ENCODE data around the gene EPB41. TPM values are rescaled to one million over a fixed set of nuclear protein-coding genes. Genes with fewer than 3 reads are reported as not detected.
A peak's percentile ranks its signal among the peaks of the same experiment; 100 is the strongest.
"Not testable (repeated sequence)": the region's sequence is repeated elsewhere in the genome, so short reads cannot be mapped to it uniquely, and the experiment has no call there.

The EPB41 gene
- polyA plus RNA-seq (ENCODE audit: low read depth in 6 of 6), result 10 to 100 TPM; 46.6 to 72.0 (median 62.5) TPM

DNA sequence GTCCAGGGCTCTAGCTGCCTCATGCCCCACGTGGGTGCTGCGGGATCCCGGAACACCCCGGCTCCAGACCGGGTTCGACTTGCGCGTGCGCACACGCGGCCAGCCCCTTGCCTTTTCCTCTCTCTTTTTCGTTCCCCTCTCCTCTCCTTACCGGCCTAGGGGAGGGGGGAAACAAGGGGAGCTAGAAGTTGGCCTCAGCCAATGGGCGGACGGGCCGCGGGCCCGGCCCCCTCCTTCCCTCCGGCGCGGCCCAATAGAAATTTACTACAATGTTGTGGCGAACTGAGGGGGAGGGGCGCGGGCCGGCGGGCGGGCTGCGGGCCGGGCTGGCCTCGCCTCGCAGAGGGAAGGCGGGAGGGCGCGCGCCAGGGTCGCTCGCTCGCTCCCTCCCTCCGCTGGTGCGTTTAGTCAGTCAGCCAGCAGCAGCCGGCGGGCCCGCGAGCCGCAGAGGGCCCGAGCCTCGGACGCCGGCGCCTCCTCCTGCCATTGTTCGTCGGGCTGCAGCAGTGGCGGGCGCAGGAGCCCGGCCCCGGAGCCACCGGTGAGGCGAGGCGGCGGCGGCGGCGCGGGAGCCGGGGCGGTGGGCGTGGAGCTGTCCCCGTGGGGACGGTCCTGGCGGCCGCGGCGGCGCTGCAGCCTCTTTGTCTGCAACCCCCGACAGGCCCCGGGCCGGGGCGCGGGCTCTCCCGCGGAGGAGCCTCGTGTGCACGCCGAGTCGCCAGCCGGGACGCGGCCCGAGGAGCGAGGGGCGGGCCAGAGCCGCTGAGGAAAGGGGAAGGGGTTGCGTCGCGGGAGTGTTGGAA lies at the start of gene EPB41:
Gene EPB41 (plus strand): TSS at position 342 of the 803 bp plus-strand sequence. CDS start 72,869 bp downstream, outside the sequence.
- ATAC-seq (ENCODE audit: low read depth in 2 of 2) (peak; percentile 87 to 88), DNase-seq (peak; percentile 91)
- H3K27me3 Mint-ChIP-seq, result no peaks in the 10 kb centered on the region
- peak within 1 kb of the TSS; percentile 78 to 96 (median 88) for H3K27ac Mint-ChIP-seq
- H3K9me3 Mint-ChIP-seq, result no peaks in the 10 kb centered on the region
- H3K36me3 Mint-ChIP-seq, result no peaks in the 10 kb centered on the region
- H3K4me1 Mint-ChIP-seq, result peaks cover 31 to 57% (median 52%) of the 10 kb centered on the region in 3 donors
- H3K4me3 Mint-ChIP-seq, result peak within 1 kb of the TSS; percentile 86 to 99 (median 97)

DNA sequence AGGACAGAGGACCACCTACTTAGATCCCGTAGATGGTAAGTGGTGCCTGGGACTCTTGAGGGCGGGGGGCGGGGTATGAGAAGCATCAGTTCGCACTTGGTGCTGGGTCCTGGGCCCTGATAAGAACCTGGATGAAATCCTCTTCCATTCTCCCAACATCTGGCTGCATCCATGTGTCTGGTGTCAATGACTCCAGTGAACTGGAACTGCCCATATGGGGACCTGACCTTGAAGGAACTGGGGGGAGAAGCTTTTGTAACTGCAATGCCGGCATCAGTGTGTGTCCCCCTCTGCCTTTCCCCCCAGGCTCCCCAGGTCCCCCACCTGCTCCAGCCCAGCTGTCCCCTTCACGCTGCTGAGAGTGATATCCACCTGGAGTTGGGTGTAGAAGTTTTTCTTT lies 49.7 kb upstream of the EPB41 start:
- peaks cover 0 to 2% (median 0%) of the 10 kb centered on the region in 7 donors for H3K9me3 Mint-ChIP-seq
- DNase-seq (no peak), ATAC-seq (ENCODE audit: low read depth in 2 of 2) (no peak)
- H3K27ac Mint-ChIP-seq, result no peak overlapping the region
- no peaks in the 10 kb centered on the region for H3K4me1 Mint-ChIP-seq
- H3K27me3 Mint-ChIP-seq, result peaks cover 0 to 37% (median 27%) of the 10 kb centered on the region in 3 donors
- no peak overlapping the region for H3K4me3 Mint-ChIP-seq
- no peaks in the 10 kb centered on the region for H3K36me3 Mint-ChIP-seq

DNA sequence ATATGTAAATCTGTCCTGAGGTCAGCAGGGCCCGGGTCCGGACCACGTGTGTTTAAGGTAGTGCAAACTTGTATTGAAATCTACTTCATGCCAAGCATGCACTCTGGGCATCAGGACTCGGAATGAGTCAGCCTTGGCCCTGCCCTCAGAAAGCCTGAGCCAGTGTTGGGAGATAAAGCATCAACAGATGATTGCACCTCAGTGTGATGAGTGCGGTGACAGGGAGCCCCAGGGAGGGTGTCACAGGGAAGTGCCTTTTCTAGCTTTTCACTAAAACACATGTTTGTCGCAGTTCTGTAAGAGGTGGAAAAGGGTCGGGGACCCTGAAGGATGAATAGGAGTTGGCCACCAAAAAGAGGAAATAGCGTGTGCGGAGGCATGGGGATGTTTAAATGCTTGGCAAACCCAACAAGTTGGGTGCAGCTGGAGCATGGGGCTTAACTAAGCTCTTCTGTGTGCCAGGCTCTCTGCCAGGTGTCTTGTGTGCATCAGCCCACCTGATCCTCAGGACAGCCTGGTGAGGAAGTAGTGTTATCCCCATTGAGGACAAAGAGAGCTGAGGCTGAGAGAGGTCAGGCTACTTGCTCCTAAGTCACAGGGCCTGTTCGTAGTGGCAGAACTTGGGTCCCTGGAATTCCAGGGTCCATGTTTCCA lies 48.2 kb upstream of the EPB41 start:
- Mint-ChIP-seq H3K4me1 (no peaks in the 10 kb centered on the region), H3K36me3 (no peaks in the 10 kb centered on the region), H3K27me3 (peaks cover 0 to 41% (median 31%) of the 10 kb centered on the region in 3 donors), H3K27ac (no peak overlapping the region), H3K9me3 (peaks cover 0 to 2% (median 0%) of the 10 kb centered on the region in 7 donors), H3K4me3 (peak overlapping the region in 1 of 8 donors; percentile 11)
- ATAC-seq (ENCODE audit: low read depth in 2 of 2) (no peak), DNase-seq (no peak)

DNA sequence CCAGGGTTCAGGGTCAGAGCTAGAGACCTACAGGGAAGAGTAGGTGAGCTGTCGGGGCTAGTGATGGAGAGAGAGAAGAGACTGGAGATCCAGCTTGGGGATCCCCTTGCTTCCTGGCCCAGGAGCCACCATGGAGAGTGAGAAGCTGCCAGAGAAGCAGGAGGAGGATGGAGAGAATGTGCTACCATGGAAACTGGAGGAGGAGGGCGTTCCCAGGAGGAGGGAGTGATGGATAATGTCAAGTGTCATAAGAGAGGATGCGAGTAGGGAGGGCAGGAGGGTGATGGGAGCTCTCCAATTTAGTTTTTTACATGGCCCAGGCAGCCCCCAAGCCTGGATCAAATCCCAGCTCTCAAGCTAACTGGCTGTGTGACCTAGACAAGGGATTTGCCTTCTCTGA lies 46.5 kb upstream of the EPB41 start:
- Mint-ChIP-seq H3K9me3 (peaks cover 0 to 2% (median 0%) of the 10 kb centered on the region in 7 donors), H3K27me3 (peaks cover 0 to 53% (median 37%) of the 10 kb centered on the region in 3 donors), H3K36me3 (no peaks in the 10 kb centered on the region), H3K4me1 (no peaks in the 10 kb centered on the region), H3K27ac (peak overlapping the region in 1 of 6 donors; percentile 22), H3K4me3 (no peak overlapping the region)
- ATAC-seq (ENCODE audit: low read depth in 2 of 2) (no peak), DNase-seq (no peak)

DNA sequence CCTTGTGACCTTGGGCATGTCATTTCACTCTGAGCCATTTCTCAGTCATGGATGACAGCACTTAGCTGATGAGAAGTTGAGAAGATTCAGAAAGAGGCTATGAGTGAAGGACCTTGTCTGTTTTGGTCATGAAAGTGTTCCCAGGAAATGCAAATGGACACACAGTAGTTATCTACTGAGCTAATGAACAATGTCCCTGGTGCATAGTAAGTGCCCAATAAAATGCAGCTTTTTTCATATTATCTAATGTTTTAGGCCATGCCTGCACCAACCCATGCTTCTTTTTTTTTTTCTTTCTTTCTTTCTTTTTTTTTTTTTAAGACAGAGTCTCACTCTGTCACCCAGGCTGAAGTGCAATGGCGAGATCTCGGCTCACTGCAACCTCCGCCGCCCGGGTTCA lies 44.4 kb upstream of the EPB41 start:
- DNase-seq (no peak), ATAC-seq (ENCODE audit: low read depth in 2 of 2) (no peak)
- H3K27me3 Mint-ChIP-seq, result peaks cover 0 to 50% (median 42%) of the 10 kb centered on the region in 3 donors
- no peak overlapping the region for H3K27ac Mint-ChIP-seq
- no peak overlapping the region for H3K4me3 Mint-ChIP-seq
- H3K36me3 Mint-ChIP-seq, result no peaks in the 10 kb centered on the region
- H3K4me1 Mint-ChIP-seq, result no peaks in the 10 kb centered on the region
- H3K9me3 Mint-ChIP-seq, result peaks cover 0 to 2% (median 0%) of the 10 kb centered on the region in 7 donors

DNA sequence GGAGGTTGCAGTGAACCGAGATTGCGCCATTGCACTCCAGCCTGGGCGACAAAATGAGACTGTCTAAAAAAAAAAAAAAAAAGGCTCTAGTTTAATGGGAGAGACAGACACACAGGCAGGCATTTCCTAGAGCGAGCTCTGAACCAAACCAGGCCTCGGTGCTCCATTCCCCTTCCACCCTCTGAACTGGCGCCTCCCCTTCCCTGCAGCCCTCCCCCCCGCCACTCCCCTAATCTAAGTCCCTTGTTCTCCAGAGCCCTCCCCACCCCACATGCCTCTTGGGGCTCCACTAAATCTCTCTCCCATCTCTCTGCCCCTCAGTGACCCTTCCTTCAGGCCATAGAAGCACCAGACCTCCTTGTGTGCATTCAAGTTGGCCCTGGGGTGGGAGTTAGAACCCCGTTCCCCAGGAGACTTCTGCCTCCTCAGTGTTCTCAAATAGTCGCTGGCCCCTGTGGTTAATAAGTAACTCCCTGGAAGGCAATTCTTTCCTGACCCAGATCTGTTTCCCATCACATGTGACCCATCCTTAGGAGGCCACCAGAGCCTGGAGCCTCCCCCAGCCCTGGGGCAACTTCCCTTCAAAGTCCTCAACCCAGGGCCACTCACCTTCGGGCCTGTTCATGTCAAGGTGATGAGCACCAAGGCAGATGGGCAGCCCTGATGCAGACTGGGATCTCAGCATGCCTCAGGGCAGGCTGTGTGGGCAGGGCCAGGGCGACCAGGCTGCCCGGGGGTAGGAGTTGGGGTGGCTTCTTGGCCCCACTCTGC lies 42.6 kb upstream of the EPB41 start:
- no peak overlapping the region for H3K4me3 Mint-ChIP-seq
- no peaks in the 10 kb centered on the region for H3K9me3 Mint-ChIP-seq
- H3K36me3 Mint-ChIP-seq, result no peaks in the 10 kb centered on the region
- peaks cover 0 to 33% (median 32%) of the 10 kb centered on the region in 3 donors for H3K27me3 Mint-ChIP-seq
- DNase-seq (no peak), ATAC-seq (ENCODE audit: low read depth in 2 of 2) (no peak)
- peak overlapping the region in 1 of 6 donors; percentile 80 for H3K27ac Mint-ChIP-seq
- no peaks in the 10 kb centered on the region for H3K4me1 Mint-ChIP-seq

DNA sequence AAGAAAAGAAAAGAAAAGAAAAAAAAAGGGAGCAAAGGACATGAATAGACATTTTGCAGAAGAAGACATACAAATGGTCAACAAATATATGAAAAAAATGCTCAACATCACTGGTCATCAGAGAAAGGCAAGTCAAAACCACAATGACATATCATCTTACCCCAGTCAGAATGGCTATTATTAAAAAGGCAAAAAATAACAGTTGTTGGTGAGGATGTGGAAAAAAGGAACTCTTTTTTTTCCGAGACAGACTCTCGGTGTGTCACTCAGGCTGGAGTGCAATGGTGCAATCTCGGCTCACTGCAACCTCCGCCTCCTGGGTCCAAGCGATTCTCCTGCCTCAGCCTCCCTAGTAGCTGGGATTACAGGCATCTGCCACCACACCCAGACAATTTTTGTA lies 39.2 kb upstream of the EPB41 start:
- peaks cover 0 to 14% (median 12%) of the 10 kb centered on the region in 3 donors for H3K27me3 Mint-ChIP-seq
- ATAC-seq (ENCODE audit: low read depth in 2 of 2); DNase-seq; H3K4me1 Mint-ChIP-seq; H3K9me3 Mint-ChIP-seq; H3K27ac Mint-ChIP-seq; H3K4me3 Mint-ChIP-seq; H3K36me3 Mint-ChIP-seq: not testable (repeated sequence)

DNA sequence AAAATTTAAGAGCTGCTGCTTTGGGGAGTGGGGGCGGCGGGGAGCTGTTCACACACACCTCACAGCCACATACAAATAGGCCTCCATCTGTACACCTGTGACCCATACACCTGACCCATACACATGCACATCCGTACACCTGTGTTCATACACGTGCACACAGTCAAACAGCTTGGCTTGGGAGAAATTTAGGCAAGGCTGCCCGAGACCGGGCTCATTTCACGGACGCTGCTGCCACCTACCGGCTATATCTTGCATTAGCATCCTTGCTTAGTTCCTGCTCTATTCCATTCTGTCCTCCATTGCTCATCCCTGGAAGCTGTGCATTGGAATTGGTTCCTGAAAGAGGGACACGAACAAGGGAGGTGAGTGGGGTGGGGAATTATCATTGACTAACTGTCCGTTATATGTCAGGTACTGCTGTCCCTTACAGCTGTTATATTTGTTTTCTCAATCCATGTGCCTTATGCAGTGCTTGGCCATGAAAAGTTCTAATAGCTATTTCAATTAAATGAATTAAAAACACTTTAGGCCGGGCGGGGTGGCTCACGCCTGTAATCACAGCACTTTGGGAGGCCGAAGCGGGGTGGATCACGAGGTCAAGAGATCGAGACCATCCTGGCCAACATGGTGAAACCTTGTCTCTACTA lies 37.1 kb upstream of the EPB41 start:
- no peaks in the 10 kb centered on the region for H3K36me3 Mint-ChIP-seq
- H3K27ac Mint-ChIP-seq, result peak overlapping the region in 2 of 6 donors; percentile 26 to 37
- no peak overlapping the region for H3K4me3 Mint-ChIP-seq
- H3K27me3 Mint-ChIP-seq, result peaks cover 0 to 10% (median 4%) of the 10 kb centered on the region in 3 donors
- peak; percentile 72 to 76 for ATAC-seq (ENCODE audit: low read depth in 2 of 2)
- no peaks in the 10 kb centered on the region for H3K9me3 Mint-ChIP-seq
- peaks cover 4 to 6% (median 6%) of the 10 kb centered on the region in 3 donors for H3K4me1 Mint-ChIP-seq
- peak; percentile 65 for DNase-seq

DNA sequence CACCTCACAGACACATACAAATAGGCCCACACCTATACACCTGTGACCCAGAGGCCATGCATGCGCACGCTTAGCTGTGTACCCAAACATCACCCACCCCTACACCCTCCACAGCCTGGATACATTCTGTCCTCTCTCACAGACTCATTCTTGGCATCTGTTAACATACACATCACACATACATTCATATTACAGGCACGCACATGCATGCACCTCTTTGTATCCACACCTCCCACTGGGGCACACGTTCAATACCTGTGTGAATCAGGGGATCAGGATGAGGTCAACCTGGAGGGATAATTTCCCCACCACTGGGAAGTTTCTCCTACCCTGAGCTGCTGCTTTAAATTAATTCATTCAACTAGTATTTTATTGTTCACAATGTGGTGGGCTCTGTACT lies 35.6 kb upstream of the EPB41 start:
- DNase-seq, result no peak
- Mint-ChIP-seq H3K36me3 (no peaks in the 10 kb centered on the region), H3K4me1 (peaks cover 10 to 17% (median 14%) of the 10 kb centered on the region in 3 donors), H3K4me3 (no peak overlapping the region), H3K27ac (no peak overlapping the region), H3K9me3 (no peaks in the 10 kb centered on the region), H3K27me3 (peaks cover 0 to 2% (median 0%) of the 10 kb centered on the region in 3 donors)
- no peak for ATAC-seq (ENCODE audit: low read depth in 2 of 2)

DNA sequence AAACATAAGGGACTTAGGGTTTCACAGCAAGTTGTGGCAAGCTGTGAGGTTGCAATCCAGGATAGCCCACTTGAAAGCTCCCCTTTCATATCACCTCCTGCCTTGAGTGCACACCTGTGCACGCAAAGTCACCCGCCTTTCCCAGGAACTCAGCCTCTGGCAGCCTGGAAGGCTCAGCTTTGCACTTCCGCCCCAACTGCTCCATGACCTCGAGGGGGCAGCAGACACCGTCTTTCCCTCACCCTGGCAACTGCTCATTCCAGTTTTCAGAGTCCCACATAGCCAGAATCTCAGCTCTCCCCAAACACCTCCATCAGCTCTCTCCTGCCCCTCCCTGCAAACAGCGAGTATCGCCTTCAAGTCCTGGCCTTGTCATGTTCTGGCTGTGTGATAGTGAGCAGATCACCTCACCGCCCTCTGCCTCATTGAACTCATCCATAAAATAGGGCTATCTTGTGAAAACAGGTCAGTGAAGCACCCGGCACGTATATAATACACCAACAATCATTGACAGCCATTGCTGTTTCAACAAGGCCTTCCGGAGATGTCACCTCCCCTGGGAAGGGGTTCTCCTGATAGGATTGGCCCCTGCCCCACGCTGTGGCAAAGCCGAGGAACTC lies 32.2 kb upstream of the EPB41 start:
- ATAC-seq (ENCODE audit: low read depth in 2 of 2) (peak; percentile 4 to 14), DNase-seq (peak; percentile 71)
- H3K9me3 Mint-ChIP-seq, result no peaks in the 10 kb centered on the region
- peak overlapping the region in 1 of 6 donors; percentile 73 for H3K27ac Mint-ChIP-seq
- peak overlapping the region in 2 of 8 donors; percentile 13 to 19 for H3K4me3 Mint-ChIP-seq
- peaks cover 37 to 49% (median 44%) of the 10 kb centered on the region in 3 donors for H3K4me1 Mint-ChIP-seq
- no peaks in the 10 kb centered on the region for H3K27me3 Mint-ChIP-seq
- no peaks in the 10 kb centered on the region for H3K36me3 Mint-ChIP-seq

DNA sequence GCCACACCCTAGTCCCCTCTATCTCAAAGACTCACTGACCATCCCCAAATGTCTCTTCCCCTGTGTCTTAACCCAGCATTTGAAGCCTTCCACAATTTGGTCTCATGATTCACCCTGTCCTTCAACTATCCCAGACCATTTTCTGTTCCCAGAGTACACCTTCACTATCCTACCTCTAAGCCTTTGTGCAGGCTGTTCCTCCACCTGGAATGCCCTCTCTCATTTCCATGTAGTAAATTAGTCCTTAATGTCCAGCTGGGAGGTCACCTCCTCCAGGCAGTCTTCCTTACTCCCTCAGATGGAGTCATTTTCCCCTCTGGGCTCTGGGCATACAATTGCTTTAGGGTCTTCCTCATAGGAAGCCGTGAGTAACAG lies 31.1 kb upstream of the EPB41 start:
- no peaks in the 10 kb centered on the region for H3K9me3 Mint-ChIP-seq
- H3K27ac Mint-ChIP-seq, result peak overlapping the region in 1 of 6 donors; percentile 70
- H3K4me1 Mint-ChIP-seq, result peaks cover 42 to 56% (median 50%) of the 10 kb centered on the region in 3 donors
- DNase-seq (no peak), ATAC-seq (ENCODE audit: low read depth in 2 of 2) (no peak)
- peak overlapping the region in 1 of 8 donors; percentile 64 for H3K4me3 Mint-ChIP-seq
- no peaks in the 10 kb centered on the region for H3K36me3 Mint-ChIP-seq
- H3K27me3 Mint-ChIP-seq, result no peaks in the 10 kb centered on the region

DNA sequence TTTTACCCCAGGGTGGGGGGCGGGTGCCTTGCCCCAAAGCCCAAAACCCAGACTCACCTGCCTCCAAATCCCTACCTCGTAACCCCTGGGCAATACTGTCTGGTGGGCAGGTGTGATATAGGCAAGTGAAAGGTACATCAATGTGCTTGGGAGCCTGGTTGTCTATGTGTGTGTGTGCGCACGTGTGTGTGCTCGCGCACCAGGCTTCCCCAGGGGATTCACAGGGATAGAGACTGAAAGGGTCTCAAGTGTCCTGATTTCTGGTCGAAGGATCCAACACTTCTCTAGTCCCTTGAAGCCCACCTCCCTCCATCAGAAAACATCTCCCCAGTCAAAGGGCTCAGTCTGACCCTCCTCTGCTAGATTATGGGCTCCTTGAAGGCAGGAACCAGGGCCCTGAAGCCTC lies 28.9 kb upstream of the EPB41 start:
- no peak for DNase-seq
- no peaks in the 10 kb centered on the region for H3K9me3 Mint-ChIP-seq
- peak overlapping the region; percentile 42 to 97 (median 91) for H3K27ac Mint-ChIP-seq
- no peak for ATAC-seq (ENCODE audit: low read depth in 2 of 2)
- no peaks in the 10 kb centered on the region for H3K36me3 Mint-ChIP-seq
- H3K4me1 Mint-ChIP-seq, result peaks cover 54 to 73% (median 64%) of the 10 kb centered on the region in 3 donors
- no peaks in the 10 kb centered on the region for H3K27me3 Mint-ChIP-seq
- H3K4me3 Mint-ChIP-seq, result peak overlapping the region in 2 of 8 donors; percentile 42 to 93
